Esophagus muscularis mucosa (tissue), 3 donors: Measurements from ENCODE around the gene TBC1D5.

Experiments used
- POLR2AphosphoS5 ChIP-seq, 2 donors: sonication (generic); formaldehyde crosslinking; IDR thresholded peaks; one replicate each; pipeline ENCODE4 v1.6.1; 2017; ENCODE audit warnings: antibody characterized with exemption in 2 of 2
- TF ChIP-seq, protein P1 (sequence below), 3 experiments: fragments of 200-600 bp in 2 of 3; fragments of 450-650 bp in 1 of 3; sonication (generic) in 2 of 3; IDR thresholded peaks; one replicate each; pipeline ENCODE4 v1.5.1; 2017 to 2019; ENCODE audit warnings: antibody characterized with exemption in 3 of 3, mild to moderate bottlenecking in 2 of 3, moderate library complexity in 1 of 3

- TF ChIP-seq, protein P1, sequence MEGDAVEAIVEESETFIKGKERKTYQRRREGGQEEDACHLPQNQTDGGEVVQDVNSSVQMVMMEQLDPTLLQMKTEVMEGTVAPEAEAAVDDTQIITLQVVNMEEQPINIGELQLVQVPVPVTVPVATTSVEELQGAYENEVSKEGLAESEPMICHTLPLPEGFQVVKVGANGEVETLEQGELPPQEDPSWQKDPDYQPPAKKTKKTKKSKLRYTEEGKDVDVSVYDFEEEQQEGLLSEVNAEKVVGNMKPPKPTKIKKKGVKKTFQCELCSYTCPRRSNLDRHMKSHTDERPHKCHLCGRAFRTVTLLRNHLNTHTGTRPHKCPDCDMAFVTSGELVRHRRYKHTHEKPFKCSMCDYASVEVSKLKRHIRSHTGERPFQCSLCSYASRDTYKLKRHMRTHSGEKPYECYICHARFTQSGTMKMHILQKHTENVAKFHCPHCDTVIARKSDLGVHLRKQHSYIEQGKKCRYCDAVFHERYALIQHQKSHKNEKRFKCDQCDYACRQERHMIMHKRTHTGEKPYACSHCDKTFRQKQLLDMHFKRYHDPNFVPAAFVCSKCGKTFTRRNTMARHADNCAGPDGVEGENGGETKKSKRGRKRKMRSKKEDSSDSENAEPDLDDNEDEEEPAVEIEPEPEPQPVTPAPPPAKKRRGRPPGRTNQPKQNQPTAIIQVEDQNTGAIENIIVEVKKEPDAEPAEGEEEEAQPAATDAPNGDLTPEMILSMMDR (IDR thresholded peaks at IDR 0.05): no peak
- no peak for TF ChIP-seq POLR2AphosphoS5 (IDR thresholded peaks at IDR 0.05)
Measured at GRCh38 chr3:17529677-17530076, 212.8 kb downstream of the TBC1D5 start.
